ENCODE results near the gene OTOP3.
"Not testable (repeated sequence)": the region's sequence is repeated elsewhere in the genome, so short reads cannot be mapped to it uniquely, and the experiment has no call there.

The OTOP3 gene

DNA sequence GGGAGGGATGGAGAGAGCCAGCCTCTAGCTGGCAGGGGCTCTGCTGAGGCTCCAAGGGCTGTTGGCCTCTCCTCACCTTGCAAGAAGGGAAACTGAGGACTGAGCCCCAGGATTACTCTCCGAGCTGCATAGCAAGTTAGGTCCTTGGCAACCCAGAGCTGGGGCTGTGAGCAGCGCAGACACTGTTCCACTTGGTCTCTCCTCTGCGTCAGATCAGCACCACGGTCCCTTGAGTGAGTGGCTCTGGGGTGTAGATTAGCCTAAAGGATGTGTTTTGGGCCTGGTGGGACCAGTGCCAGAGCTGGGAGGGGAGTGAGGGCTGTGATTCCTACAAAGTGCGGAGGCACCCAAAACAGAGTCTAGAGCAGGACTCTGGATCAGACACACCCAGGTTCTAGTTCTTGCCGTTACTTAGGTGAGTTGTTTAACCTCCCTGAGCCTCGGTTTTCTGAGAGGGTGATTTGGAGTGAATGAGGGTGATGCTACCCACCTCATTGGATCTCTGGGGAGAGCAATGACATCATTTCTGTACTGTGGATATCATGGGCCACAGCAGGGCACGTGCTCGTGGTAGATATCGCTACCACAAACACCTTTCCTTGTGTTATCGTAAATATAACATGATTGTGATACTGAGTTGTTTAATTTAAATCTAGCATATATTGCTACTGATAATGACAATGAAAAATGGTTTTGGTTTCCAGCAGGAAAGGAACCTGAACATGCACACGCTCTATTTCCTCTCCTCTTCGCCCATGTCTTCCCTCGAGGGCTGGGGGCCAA, 34.2 kb upstream of the OTOP3 start:
- no peaks in the 10 kb centered on the region for H3K4me1 ChIP-seq (ENCODE audit: low read depth, poor library complexity, severe bottlenecking)
- no peaks in the 10 kb centered on the region for H3K79me2 ChIP-seq (ENCODE audit: insufficient read depth, low read depth)
- no peak overlapping the region for H3K4me3 ChIP-seq (IDR thresholded peaks at IDR 0.05; ENCODE audit: insufficient read depth, low read depth, low read length)
- H2AFZ ChIP-seq (ENCODE audit: low read depth), result no peak overlapping the region
- H3K27ac ChIP-seq, result no peak overlapping the region
- TF ChIP-seq, protein P1, sequence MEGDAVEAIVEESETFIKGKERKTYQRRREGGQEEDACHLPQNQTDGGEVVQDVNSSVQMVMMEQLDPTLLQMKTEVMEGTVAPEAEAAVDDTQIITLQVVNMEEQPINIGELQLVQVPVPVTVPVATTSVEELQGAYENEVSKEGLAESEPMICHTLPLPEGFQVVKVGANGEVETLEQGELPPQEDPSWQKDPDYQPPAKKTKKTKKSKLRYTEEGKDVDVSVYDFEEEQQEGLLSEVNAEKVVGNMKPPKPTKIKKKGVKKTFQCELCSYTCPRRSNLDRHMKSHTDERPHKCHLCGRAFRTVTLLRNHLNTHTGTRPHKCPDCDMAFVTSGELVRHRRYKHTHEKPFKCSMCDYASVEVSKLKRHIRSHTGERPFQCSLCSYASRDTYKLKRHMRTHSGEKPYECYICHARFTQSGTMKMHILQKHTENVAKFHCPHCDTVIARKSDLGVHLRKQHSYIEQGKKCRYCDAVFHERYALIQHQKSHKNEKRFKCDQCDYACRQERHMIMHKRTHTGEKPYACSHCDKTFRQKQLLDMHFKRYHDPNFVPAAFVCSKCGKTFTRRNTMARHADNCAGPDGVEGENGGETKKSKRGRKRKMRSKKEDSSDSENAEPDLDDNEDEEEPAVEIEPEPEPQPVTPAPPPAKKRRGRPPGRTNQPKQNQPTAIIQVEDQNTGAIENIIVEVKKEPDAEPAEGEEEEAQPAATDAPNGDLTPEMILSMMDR (conservative IDR thresholded peaks at IDR 0.05; ENCODE audit: low read depth, low read length), result no peak
- peaks cover 73% of the 10 kb centered on the region for H3K27me3 ChIP-seq (ENCODE audit: insufficient read depth, low read depth)
- no peak overlapping the region for H3K9ac ChIP-seq
- no peaks in the 10 kb centered on the region for H4K20me1 ChIP-seq (ENCODE audit: insufficient read depth)
- H3K4me2 ChIP-seq, result no peak overlapping the region
- H3K36me3 ChIP-seq (ENCODE audit: insufficient read depth), result no peaks in the 10 kb centered on the region

DNA sequence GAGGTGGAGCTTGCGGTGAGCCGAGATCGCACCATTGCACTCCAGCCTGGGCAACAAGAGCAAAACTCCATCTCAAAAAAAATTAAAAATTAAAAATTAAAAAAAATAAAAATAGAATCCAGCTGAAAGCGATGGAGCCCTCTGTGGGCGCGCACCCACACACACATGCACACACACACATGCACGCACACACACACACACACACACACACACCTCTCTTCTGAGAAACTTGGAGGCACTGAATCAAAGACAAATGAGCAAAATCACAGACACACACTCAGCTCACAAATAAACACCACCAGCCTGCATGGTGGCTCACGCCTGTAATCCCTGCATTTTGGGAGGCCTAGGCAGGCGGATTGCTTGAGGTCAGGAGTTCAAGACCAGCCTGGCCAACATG, 32.7 kb upstream of the OTOP3 start:
- Histone ChIP-seq H2AFZ (ENCODE audit: low read depth) (no peak overlapping the region), H3K36me3 (ENCODE audit: insufficient read depth) (no peaks in the 10 kb centered on the region), H3K79me2 (ENCODE audit: insufficient read depth, low read depth) (no peaks in the 10 kb centered on the region), H3K4me1 (ENCODE audit: low read depth, poor library complexity, severe bottlenecking) (no peaks in the 10 kb centered on the region), H3K27ac (no peak overlapping the region), H3K4me2 (no peak overlapping the region), H3K27me3 (ENCODE audit: insufficient read depth, low read depth) (peaks cover 62% of the 10 kb centered on the region), H3K9ac (no peak overlapping the region), H3K4me3 (IDR thresholded peaks at IDR 0.05; ENCODE audit: insufficient read depth, low read depth, low read length) (no peak overlapping the region), H4K20me1 (ENCODE audit: insufficient read depth) (no peaks in the 10 kb centered on the region)
- TF ChIP-seq, protein P1 (conservative IDR thresholded peaks at IDR 0.05; ENCODE audit: low read depth, low read length), result no peak

DNA sequence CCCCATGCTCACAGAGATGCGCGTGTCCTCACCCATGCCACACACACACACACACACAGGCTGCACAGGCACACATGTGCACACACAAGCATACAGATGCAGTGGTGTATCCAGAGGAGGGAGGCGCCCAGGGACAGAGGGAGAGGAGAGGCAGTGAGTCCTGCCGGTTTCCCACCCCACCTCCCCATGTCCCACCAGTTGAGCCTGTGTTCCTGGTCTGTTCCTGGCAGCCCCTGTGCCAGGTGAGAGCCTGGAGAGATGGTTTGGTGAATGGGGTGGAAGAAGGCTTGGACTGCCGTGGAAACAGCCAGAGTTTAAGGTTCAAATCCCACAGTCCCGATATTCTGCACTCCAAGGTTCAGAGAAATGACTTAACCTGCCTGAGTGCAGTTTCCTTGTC, 32.0 kb upstream of the OTOP3 start:
- TF ChIP-seq, protein P1 (conservative IDR thresholded peaks at IDR 0.05; ENCODE audit: low read depth, low read length), result no peak
- no peaks in the 10 kb centered on the region for H3K79me2 ChIP-seq (ENCODE audit: insufficient read depth, low read depth)

DNA sequence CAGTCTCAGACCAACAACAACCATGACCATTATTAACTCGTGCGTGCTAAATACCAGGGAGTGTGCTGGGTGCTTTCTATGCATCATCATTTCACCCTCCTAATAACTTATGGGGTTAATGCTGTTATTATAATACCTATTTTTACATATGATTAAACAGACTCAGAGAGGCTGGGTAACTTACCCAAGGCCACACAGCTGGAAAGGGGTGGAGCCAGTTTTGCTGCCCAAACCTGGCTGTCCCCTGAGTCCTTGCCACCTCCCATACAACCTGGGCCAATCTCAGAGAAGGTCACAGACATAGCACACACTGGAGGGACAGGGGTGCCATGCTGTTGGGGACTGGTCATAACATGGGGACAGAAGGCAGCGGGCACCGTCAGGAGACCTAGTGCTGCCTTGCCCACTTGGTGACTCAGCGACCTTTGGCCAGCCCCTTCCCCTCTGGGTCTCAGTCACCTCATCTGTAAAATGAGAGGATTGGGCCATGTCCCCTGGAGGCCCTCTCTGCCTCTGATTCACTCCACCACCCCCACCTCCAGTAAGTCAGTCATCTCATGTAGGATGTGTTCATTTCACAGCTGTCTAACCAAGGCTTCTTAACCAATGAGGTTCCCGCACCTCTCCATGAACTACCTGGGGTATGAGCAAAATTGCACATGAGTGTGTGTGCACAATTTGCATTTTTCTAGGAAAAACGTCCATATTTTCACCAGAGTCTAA, 30.9 kb upstream of the OTOP3 start:
- TF ChIP-seq, protein P1 (conservative IDR thresholded peaks at IDR 0.05; ENCODE audit: low read depth, low read length), result no peak
- Histone ChIP-seq H3K79me2 (ENCODE audit: insufficient read depth, low read depth) (no peaks in the 10 kb centered on the region), H3K27me3 (ENCODE audit: insufficient read depth, low read depth) (peaks cover 64% of the 10 kb centered on the region), H4K20me1 (ENCODE audit: insufficient read depth) (no peaks in the 10 kb centered on the region), H3K4me1 (ENCODE audit: low read depth, poor library complexity, severe bottlenecking) (no peaks in the 10 kb centered on the region), H3K9ac (no peak overlapping the region), H2AFZ (ENCODE audit: low read depth) (no peak overlapping the region), H3K27ac (no peak overlapping the region), H3K4me2 (no peak overlapping the region), H3K4me3 (IDR thresholded peaks at IDR 0.05; ENCODE audit: insufficient read depth, low read depth, low read length) (no peak overlapping the region), H3K36me3 (ENCODE audit: insufficient read depth) (no peaks in the 10 kb centered on the region)

More for the DNA sequence above, 32.0 kb upstream of the OTOP3 start:
- no peak overlapping the region for H3K27ac ChIP-seq
- no peak overlapping the region for H3K9ac ChIP-seq
- no peaks in the 10 kb centered on the region for H3K36me3 ChIP-seq (ENCODE audit: insufficient read depth)
- no peak overlapping the region for H3K4me3 ChIP-seq (IDR thresholded peaks at IDR 0.05; ENCODE audit: insufficient read depth, low read depth, low read length)
- H4K20me1 ChIP-seq (ENCODE audit: insufficient read depth), result no peaks in the 10 kb centered on the region
- H3K27me3 ChIP-seq (ENCODE audit: insufficient read depth, low read depth), result peaks cover 62% of the 10 kb centered on the region
- no peak overlapping the region for H3K4me2 ChIP-seq
- H3K4me1 ChIP-seq (ENCODE audit: low read depth, poor library complexity, severe bottlenecking), result no peaks in the 10 kb centered on the region
- H2AFZ ChIP-seq (ENCODE audit: low read depth), result no peak overlapping the region

DNA sequence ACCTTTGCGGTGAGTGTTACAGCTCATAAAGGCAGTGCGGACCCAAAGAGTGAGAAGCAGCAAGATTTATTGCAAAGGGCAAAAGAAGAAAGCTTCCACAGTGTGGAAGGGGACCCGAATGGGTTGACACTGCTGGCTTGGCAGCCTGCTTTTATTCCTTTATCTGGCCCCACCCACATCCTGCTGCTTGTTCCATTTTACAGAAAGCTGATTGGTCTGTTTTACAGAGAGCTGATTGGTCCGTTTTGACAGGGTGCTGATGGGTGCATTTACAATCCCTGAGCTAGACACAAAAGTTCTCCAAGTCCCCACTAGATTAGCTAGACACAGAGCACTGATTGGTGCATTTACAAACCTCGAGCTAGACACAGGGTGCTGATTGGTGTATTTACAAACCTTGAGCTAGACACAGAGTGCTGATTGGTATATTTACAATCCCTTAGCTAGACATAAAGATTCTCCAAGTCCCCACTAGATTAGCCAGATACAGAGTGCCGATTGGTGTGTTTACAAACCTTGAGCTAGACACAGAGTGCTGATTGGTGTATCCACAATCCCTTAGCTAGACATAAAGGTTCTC, 29.4 kb upstream of the OTOP3 start:
- not testable (repeated sequence) for H3K9ac ChIP-seq; H3K79me2 ChIP-seq (ENCODE audit: insufficient read depth, low read depth); H3K4me3 ChIP-seq (IDR thresholded peaks at IDR 0.05; ENCODE audit: insufficient read depth, low read depth, low read length); H3K4me1 ChIP-seq (ENCODE audit: low read depth, poor library complexity, severe bottlenecking); H3K27ac ChIP-seq; H4K20me1 ChIP-seq (ENCODE audit: insufficient read depth); H3K4me2 ChIP-seq; H3K36me3 ChIP-seq (ENCODE audit: insufficient read depth)
- H3K27me3 ChIP-seq (ENCODE audit: insufficient read depth, low read depth), result peaks cover 69% of the 10 kb centered on the region
- peak overlapping the region; percentile 27; the same call in 1 of the 2 replicates for H2AFZ ChIP-seq (ENCODE audit: low read depth)
